Subcutaneous adipose tissue (tissue), 4 donors: ENCODE data around the gene NME4. TPM values are rescaled to one million over a fixed set of nuclear protein-coding genes. Genes with fewer than 3 reads are reported as not detected.

Experiments
- CTCF ChIP-seq: fragments of 450-650 bp; IDR thresholded peaks from one replicate; pipeline ENCODE4 v1.5.1; 2016; ENCODE audit warnings: low read depth, mild to moderate bottlenecking, control low read depth, antibody characterized with exemption, moderate library complexity
- total RNA-seq, 4 donors: library from RNA; depleted of rRNA; stranded (reverse); fragments of >200 nt; gene quantifications; one replicate each; pipeline ENCODE4 v1.1.0, GENCODE V29; 2016

NME4 gene
- total RNA-seq, 4 donors from 2014 or later, result 62.1 to 120 (median 96.5) TPM

GRCh38 chr16:360698-361336 is 36.2 kb upstream of the NME4 start:
- no peak for TF ChIP-seq CTCF

- no peak for TF ChIP-seq CTCF
Measured at GRCh38 chr16:361341-361871, 35.6 kb upstream of the NME4 start.

GRCh38 chr16:361872-362701 is 34.9 kb upstream of the NME4 start:
- TF ChIP-seq CTCF, result no peak

GRCh38 chr16:363110-363765 is 33.8 kb upstream of the NME4 start:
- no peak for TF ChIP-seq CTCF

GRCh38 chr16:363766-364490 is 33.1 kb upstream of the NME4 start:
- TF ChIP-seq CTCF, result no peak

GRCh38 chr16:364595-365491 is 32.2 kb upstream of the NME4 start:
- TF ChIP-seq CTCF, result no peak
